Tongue (tissue), 2 donors: ENCODE data around the gene CENPF. TPM values are rescaled to one million over a fixed set of nuclear protein-coding genes. Genes with fewer than 3 reads are reported as not detected.
"Not testable (repeated sequence)": the region's sequence is repeated elsewhere in the genome, so short reads cannot be mapped to it uniquely, and the experiment has no call there.

ENCODE experiments used
- DNase-seq: peaks from one replicate; pipeline ENCODE4 v3.0.0-alpha.2; 2015
- total RNA-seq: library from RNA; depleted of rRNA; stranded (reverse); fragments of >200 nt; gene quantifications from one replicate; pipeline ENCODE4 v1.2.3, GENCODE V29; 2014

The CENPF gene
- total RNA-seq, 1 donor from 2014 or later: 30.1 TPM

GRCh38 chr1:214660900-214661299 is 57.9 kb downstream of the CENPF start:
- peak; percentile 84 for DNase-seq

GRCh38 chr1:214662223-214662785 is 59.3 kb downstream of the CENPF start:
- peak; percentile 24 for DNase-seq

GRCh38 chr1:214664651-214665433 is 61.8 kb downstream of the CENPF start:
- no peak for DNase-seq

GRCh38 chr1:214665606-214666110 is 62.7 kb downstream of the CENPF start:
- no peak for DNase-seq

GRCh38 chr1:214666674-214667073 is 63.7 kb downstream of the CENPF start:
- no peak for DNase-seq

GRCh38 chr1:214670098-214670497 is 67.1 kb downstream of the CENPF start:
- DNase-seq: peak; percentile 78

GRCh38 chr1:214673029-214673428 is 70.0 kb downstream of the CENPF start:
- not testable (repeated sequence) for DNase-seq

GRCh38 chr1:214673576-214673975 is 70.6 kb downstream of the CENPF start:
- DNase-seq: no peak

- DNase-seq: not testable (repeated sequence)
These were observed 72.5 kb downstream of the CENPF start for GRCh38 chr1:214675524-214675923.

GRCh38 chr1:214676747-214677146 is 73.8 kb downstream of the CENPF start:
- DNase-seq: no peak

- no peak for DNase-seq
These were observed 75.0 kb downstream of the CENPF start for GRCh38 chr1:214677945-214678344.

GRCh38 chr1:214678386-214678785 is 75.4 kb downstream of the CENPF start:
- DNase-seq: no peak

- DNase-seq: no peak
These were observed 80.6 kb downstream of the CENPF start for GRCh38 chr1:214683621-214684020.

GRCh38 chr1:214685906-214686305 is 82.9 kb downstream of the CENPF start:
- DNase-seq: no peak

- no peak for DNase-seq
These were observed 83.5 kb downstream of the CENPF start for GRCh38 chr1:214686497-214686896.

GRCh38 chr1:214688891-214689290 is 85.9 kb downstream of the CENPF start:
- no peak for DNase-seq

- no peak for DNase-seq
These were observed 91.8 kb downstream of the CENPF start for GRCh38 chr1:214694769-214695168.

- DNase-seq: no peak
These were observed 95.6 kb downstream of the CENPF start for GRCh38 chr1:214698559-214698958.

- no peak for DNase-seq
These were observed 97.4 kb downstream of the CENPF start for GRCh38 chr1:214700437-214700836.

- no peak for DNase-seq
These were observed 99.6 kb downstream of the CENPF start for GRCh38 chr1:214702556-214702955.

- no peak for DNase-seq
These were observed 104.5 kb downstream of the CENPF start for GRCh38 chr1:214707306-214708087.

GRCh38 chr1:214708321-214708955 is 105.4 kb downstream of the CENPF start:
- no peak for DNase-seq
